CD8-positive, alpha-beta memory T cell (primary cell): Measurements from ENCODE around the gene CRISP1. TPM values are rescaled to one million over a fixed set of nuclear protein-coding genes. Genes with fewer than 3 reads are reported as not detected.

Experiments used
- CTCF ChIA-PET: fragments of 350-600 bp; sonication (Branson Sonifier 250); formaldehyde crosslinking; loops from one replicate; lab custom pipeline; 2021; ENCODE audit warnings: antibody characterized with exemption; lab: Charles Lee
- POLR2A ChIA-PET: fragments of 350-600 bp; sonication (Branson Sonifier 250); formaldehyde crosslinking; loops from one replicate; lab custom pipeline; 2021; ENCODE audit warnings: antibody characterized with exemption; lab: Charles Lee
- DNase-seq, 5 donors: peaks; one replicate each; pipeline versions ENCODE4 v3.0.0 to v3.0.0-alpha.2; 2020 to 2022; ENCODE audit warnings: mixed read lengths in 1 of 5
- H3K27ac ChIP-seq: one replicate; pipeline ENCODE4 v1.7.0; 2013; ENCODE audit warnings: low read depth, mild to moderate bottlenecking, low read length, moderate library complexity
- H3K27me3 ChIP-seq: 2 replicates; pipeline ENCODE4 v1.7.0; 2013; ENCODE audit warnings: low read length, mild to moderate bottlenecking; ENCODE audit not compliant: insufficient read depth, poor library complexity, severe bottlenecking
- H3K36me3 ChIP-seq: 2 replicates; pipeline ENCODE4 v1.7.0; 2013; ENCODE audit warnings: mild to moderate bottlenecking, low read length, moderate library complexity; ENCODE audit not compliant: insufficient read depth
- H3K4me1 ChIP-seq: 2 replicates; pipeline ENCODE4 v1.7.0; 2013; ENCODE audit warnings: mild to moderate bottlenecking, low read length, moderate library complexity; ENCODE audit not compliant: insufficient read depth
- H3K4me3 ChIP-seq: 2 replicates; pipeline ENCODE4 v1.7.0; 2013; ENCODE audit warnings: mild to moderate bottlenecking, low read length
- H3K9me3 ChIP-seq: 2 replicates; pipeline ENCODE4 v1.7.0; 2013; ENCODE audit warnings: mild to moderate bottlenecking, low read length
- H3K27ac Mint-ChIP-seq, 8 donors: one replicate each; pipeline ENCODE4 v1.8.0; 2020 to 2021; ENCODE audit warnings: mixed read lengths in 8 of 8, mild to moderate bottlenecking in 6 of 8, inconsistent platforms in 3 of 8, moderate library complexity in 3 of 8
- H3K27me3 Mint-ChIP-seq, 2 donors: one replicate each; pipeline ENCODE4 v1.8.0; 2020 to 2021; ENCODE audit warnings: mixed read lengths in 2 of 2, mild to moderate bottlenecking in 1 of 2, moderate library complexity in 1 of 2
- H3K36me3 Mint-ChIP-seq, 3 donors: one replicate each; pipeline ENCODE4 v1.8.0; 2020 to 2021; ENCODE audit warnings: mixed read lengths in 3 of 3, inconsistent platforms in 1 of 3, mild to moderate bottlenecking in 1 of 3
- H3K4me1 Mint-ChIP-seq, 3 donors: one replicate each; pipeline ENCODE4 v1.8.0; 2020 to 2021; ENCODE audit warnings: mixed read lengths in 3 of 3, inconsistent platforms in 1 of 3, mild to moderate bottlenecking in 1 of 3
- H3K4me3 Mint-ChIP-seq, 7 donors: one replicate each; pipeline ENCODE4 v1.8.0; 2020 to 2021; ENCODE audit warnings: mixed read lengths in 7 of 7, mild to moderate bottlenecking in 6 of 7, moderate library complexity in 4 of 7, inconsistent platforms in 2 of 7
- H3K9me3 Mint-ChIP-seq, 5 donors: one replicate each; pipeline ENCODE4 v1.8.0; 2020 to 2022; ENCODE audit warnings: mixed read lengths in 5 of 5, mild to moderate bottlenecking in 3 of 5, moderate library complexity in 2 of 5, inconsistent platforms in 1 of 5
- polyA plus RNA-seq: library from polyadenylated mRNA; unstranded; fragments of 300-500 nt; fragmentation: Illumina TruSeq; gene quantifications from one replicate; pipeline ENCODE4 v1.2.3, GENCODE V29; 2021
- total RNA-seq, 2 experiments: library from RNA; stranded (reverse); gene quantifications; one replicate each; pipeline ENCODE4 v1.2.3, GENCODE V29; 2021

CRISP1 gene
- total and polyA plus RNA-seq, 3 experiments from 2014 or later: not detected

GRCh38 chr6:49835140-49835539 is 31.2 kb downstream of the CRISP1 start:
- Mint-ChIP-seq H3K27ac (no peak overlapping the region), H3K4me3 (no peak overlapping the region), H3K9me3 (peaks cover 2 to 7% (median 5%) of the 10 kb centered on the region in 5 donors), H3K4me1 (no peaks in the 10 kb centered on the region), H3K27me3 (no peaks in the 10 kb centered on the region), H3K36me3 (no peaks in the 10 kb centered on the region)
- ChIA-PET POLR2A (no interaction called here), CTCF (no interaction called here)
- Histone ChIP-seq H3K4me1 (no peaks in the 10 kb centered on the region), H3K27me3 (no peaks in the 10 kb centered on the region), H3K9me3 (no peaks in the 10 kb centered on the region), H3K4me3 (no peak overlapping the region), H3K36me3 (no peaks in the 10 kb centered on the region), H3K27ac (no peak overlapping the region)
- no peak for DNase-seq

GRCh38 chr6:49833386-49833785 is 32.9 kb downstream of the CRISP1 start:
- H3K27me3 ChIP-seq: no peaks in the 10 kb centered on the region
- H3K4me1 ChIP-seq: no peaks in the 10 kb centered on the region
- no peaks in the 10 kb centered on the region for H3K9me3 ChIP-seq
- H3K27ac Mint-ChIP-seq: no peak overlapping the region
- no peaks in the 10 kb centered on the region for H3K27me3 Mint-ChIP-seq
- CTCF ChIA-PET: no interaction called here
- H3K27ac ChIP-seq: no peak overlapping the region
- no peak overlapping the region for H3K4me3 Mint-ChIP-seq
- H3K9me3 Mint-ChIP-seq: peaks cover 1 to 6% (median 2%) of the 10 kb centered on the region in 5 donors
- H3K36me3 Mint-ChIP-seq: no peaks in the 10 kb centered on the region
- no peak for DNase-seq
- no peak overlapping the region for H3K4me3 ChIP-seq
- POLR2A ChIA-PET: no interaction called here
- no peaks in the 10 kb centered on the region for H3K4me1 Mint-ChIP-seq
- no peaks in the 10 kb centered on the region for H3K36me3 ChIP-seq

GRCh38 chr6:49826743-49827406 is 39.5 kb downstream of the CRISP1 start:
- no peak overlapping the region for H3K27ac Mint-ChIP-seq
- peaks cover 0 to 17% (median 2%) of the 10 kb centered on the region in 5 donors for H3K9me3 Mint-ChIP-seq
- no peak overlapping the region for H3K27ac ChIP-seq
- H3K4me1 ChIP-seq: no peaks in the 10 kb centered on the region
- H3K36me3 Mint-ChIP-seq: no peaks in the 10 kb centered on the region
- no peak overlapping the region for H3K4me3 Mint-ChIP-seq
- H3K4me1 Mint-ChIP-seq: no peaks in the 10 kb centered on the region
- no peaks in the 10 kb centered on the region for H3K27me3 ChIP-seq
- no peaks in the 10 kb centered on the region for H3K9me3 ChIP-seq
- ChIA-PET CTCF (no interaction called here), POLR2A (no interaction called here)
- no peaks in the 10 kb centered on the region for H3K27me3 Mint-ChIP-seq
- no peaks in the 10 kb centered on the region for H3K36me3 ChIP-seq
- DNase-seq: no peak
- no peak overlapping the region for H3K4me3 ChIP-seq

GRCh38 chr6:49815166-49815565 is 51.2 kb downstream of the CRISP1 start:
- no peaks in the 10 kb centered on the region for H3K27me3 ChIP-seq
- H3K4me1 Mint-ChIP-seq: no peaks in the 10 kb centered on the region
- H3K27ac Mint-ChIP-seq: no peak overlapping the region
- no peak overlapping the region for H3K27ac ChIP-seq
- no peak overlapping the region for H3K4me3 Mint-ChIP-seq
- H3K4me1 ChIP-seq: no peaks in the 10 kb centered on the region
- POLR2A ChIA-PET: no interaction called here
- no peak for DNase-seq
- no peaks in the 10 kb centered on the region for H3K36me3 Mint-ChIP-seq
- no peaks in the 10 kb centered on the region for H3K27me3 Mint-ChIP-seq
- no peak overlapping the region for H3K4me3 ChIP-seq
- no peaks in the 10 kb centered on the region for H3K36me3 ChIP-seq
- CTCF ChIA-PET: no interaction called here
- H3K9me3 Mint-ChIP-seq: peaks cover 0 to 30% (median 5%) of the 10 kb centered on the region in 5 donors
- no peaks in the 10 kb centered on the region for H3K9me3 ChIP-seq

- H3K4me1 ChIP-seq: no peaks in the 10 kb centered on the region
- H3K27ac ChIP-seq: no peak overlapping the region
- Mint-ChIP-seq H3K4me3 (no peak overlapping the region), H3K27me3 (no peaks in the 10 kb centered on the region), H3K36me3 (no peaks in the 10 kb centered on the region), H3K27ac (no peak overlapping the region), H3K9me3 (peaks cover 0 to 34% (median 5%) of the 10 kb centered on the region in 5 donors), H3K4me1 (no peaks in the 10 kb centered on the region)
- DNase-seq: no peak
- POLR2A ChIA-PET: no interaction called here
- no peak overlapping the region for H3K4me3 ChIP-seq
- CTCF ChIA-PET: no interaction called here
- H3K9me3 ChIP-seq: no peaks in the 10 kb centered on the region
- H3K36me3 ChIP-seq: no peaks in the 10 kb centered on the region
- no peaks in the 10 kb centered on the region for H3K27me3 ChIP-seq
Observed at GRCh38 chr6:49813248-49813647, 53.1 kb downstream of the CRISP1 start.

GRCh38 chr6:49806145-49806544 is 60.2 kb downstream of the CRISP1 start:
- Mint-ChIP-seq H3K36me3 (no peaks in the 10 kb centered on the region), H3K9me3 (peaks cover 3 to 11% (median 7%) of the 10 kb centered on the region in 5 donors), H3K27ac (no peak overlapping the region), H3K4me3 (no peak overlapping the region), H3K4me1 (no peaks in the 10 kb centered on the region), H3K27me3 (no peaks in the 10 kb centered on the region)
- Histone ChIP-seq H3K4me3 (no peak overlapping the region), H3K9me3 (no peaks in the 10 kb centered on the region), H3K27ac (no peak overlapping the region), H3K4me1 (no peaks in the 10 kb centered on the region), H3K36me3 (no peaks in the 10 kb centered on the region), H3K27me3 (no peaks in the 10 kb centered on the region)
- ChIA-PET CTCF (no interaction called here), POLR2A (no interaction called here)
- DNase-seq: no peak

GRCh38 chr6:49805246-49805645 is 61.1 kb downstream of the CRISP1 start:
- CTCF ChIA-PET: no interaction called here
- H3K27me3 Mint-ChIP-seq: no peaks in the 10 kb centered on the region
- H3K4me3 ChIP-seq: no peak overlapping the region
- no peaks in the 10 kb centered on the region for H3K27me3 ChIP-seq
- no peaks in the 10 kb centered on the region for H3K4me1 ChIP-seq
- no peaks in the 10 kb centered on the region for H3K36me3 ChIP-seq
- no peak overlapping the region for H3K27ac Mint-ChIP-seq
- no peak overlapping the region for H3K4me3 Mint-ChIP-seq
- H3K27ac ChIP-seq: no peak overlapping the region
- H3K36me3 Mint-ChIP-seq: no peaks in the 10 kb centered on the region
- peaks cover 2 to 9% (median 6%) of the 10 kb centered on the region in 5 donors for H3K9me3 Mint-ChIP-seq
- H3K9me3 ChIP-seq: no peaks in the 10 kb centered on the region
- H3K4me1 Mint-ChIP-seq: no peaks in the 10 kb centered on the region
- POLR2A ChIA-PET: no interaction called here
- no peak for DNase-seq

GRCh38 chr6:49801525-49801924 is 64.8 kb downstream of the CRISP1 start:
- peaks cover 0 to 11% (median 3%) of the 10 kb centered on the region in 5 donors for H3K9me3 Mint-ChIP-seq
- H3K36me3 Mint-ChIP-seq: no peaks in the 10 kb centered on the region
- no peak for DNase-seq
- no peaks in the 10 kb centered on the region for H3K9me3 ChIP-seq
- H3K4me3 Mint-ChIP-seq: no peak overlapping the region
- no peaks in the 10 kb centered on the region for H3K4me1 ChIP-seq
- peak overlapping the region in 1 of 8 donors; percentile 2 for H3K27ac Mint-ChIP-seq
- no peaks in the 10 kb centered on the region for H3K4me1 Mint-ChIP-seq
- no peaks in the 10 kb centered on the region for H3K27me3 ChIP-seq
- no peaks in the 10 kb centered on the region for H3K27me3 Mint-ChIP-seq
- ChIA-PET CTCF (no interaction called here), POLR2A (no interaction called here)
- H3K4me3 ChIP-seq: no peak overlapping the region
- H3K36me3 ChIP-seq: no peaks in the 10 kb centered on the region
- H3K27ac ChIP-seq: no peak overlapping the region
